Heart right ventricle (tissue), 16 donors: ENCODE measurements around the gene TRIM14. TPM values are rescaled to one million over a fixed set of nuclear protein-coding genes. Genes with fewer than 3 reads are reported as not detected.

Experiments
- ATAC-seq, 8 donors: fragments of 200-7000 bp; cut with Tn5 transposase; one replicate each; pipeline ENCODE4 v1.9.1; 2020; ENCODE audit warnings: mild to moderate bottlenecking in 8 of 8, moderate library complexity in 8 of 8, moderate number of reproducible peaks in 1 of 8
- DNase-seq, 2 donors: peaks; one replicate each; pipeline ENCODE4 v3.0.0-alpha.2; 2020
- H3K27ac ChIP-seq, 10 donors: fragments of 200-600 bp; sonication (generic) in 2 of 10; one replicate each; pipeline versions ENCODE4 v1.5.0 to v1.8.0; 2020 to 2022; ENCODE audit warnings: mild to moderate bottlenecking in 3 of 10
- H3K27me3 ChIP-seq, 7 donors: fragments of 200-600 bp; one replicate each; pipeline ENCODE4 v1.8.0; 2021 to 2022; ENCODE audit warnings: mild to moderate bottlenecking in 2 of 7
- H3K36me3 ChIP-seq, 9 donors: fragments of 200-600 bp; sonication (generic) in 1 of 9; one replicate each; pipeline versions ENCODE4 v1.5.0 to v1.8.0; 2020 to 2022; ENCODE audit warnings: mild to moderate bottlenecking in 2 of 9
- H3K4me1 ChIP-seq, 9 donors: fragments of 200-600 bp; sonication (generic) in 1 of 9; one replicate each; pipeline versions ENCODE4 v1.5.0 to v1.8.0; 2020 to 2022; ENCODE audit warnings: mild to moderate bottlenecking in 4 of 9
- H3K4me3 ChIP-seq, 10 donors: fragments of 200-600 bp; sonication (generic) in 2 of 10; one replicate each; pipeline versions ENCODE4 v1.5.0 to v1.8.0; 2020 to 2022; ENCODE audit warnings: mild to moderate bottlenecking in 7 of 10, moderate library complexity in 2 of 10
- H3K9me3 ChIP-seq, 11 donors: fragments of 200-600 bp in 10 of 11; sonication (generic) in 2 of 11; one replicate each; pipeline versions ENCODE4 v1.5.0 to v1.8.0; 2013 to 2022; ENCODE audit warnings: mild to moderate bottlenecking in 2 of 11, control low read depth in 1 of 11, moderate library complexity in 1 of 11
- CTCF ChIP-seq, 9 donors: fragments of 200-600 bp; sonication (generic) in 2 of 9; IDR thresholded peaks; one replicate each; pipeline versions ENCODE4 v1.5.0 to v1.8.0; 2021 to 2022; ENCODE audit warnings: antibody characterized with exemption in 9 of 9, mild to moderate bottlenecking in 5 of 9, moderate library complexity in 1 of 9
- WGBS, 2 donors: extraction: QIAGEN DNeasy Blood & Tissue Kit; methylation state at CpG; one replicate each; pipeline ENCODE4 v1.1.7; 2013; ENCODE audit warnings: inconsistent platforms in 1 of 2; 5-methylcytosine and 5-hydroxymethylcytosine counted together
- intact Hi-C, 10 donors: fragments of 100-400 bp; cut with DNase I; formaldehyde crosslinking; loops; one replicate each; pipeline versions ENCODE4 v1.11.1 to v1.14.2; 2022
- polyA plus RNA-seq, 2 donors: library from polyadenylated mRNA; stranded (reverse); fragments of 200-250 nt; gene quantifications; one replicate each; pipeline ENCODE4 v1.2.3, GENCODE V29; 2013
- total RNA-seq, 10 donors: library from RNA; stranded (reverse); fragmentation: NEBNext Ultra II Directional in 3 of 10; extraction: Animal tissue kit (Norgen Biotek cat#: 25700) in 3 of 10; gene quantifications; one replicate each; pipeline versions ENCODE4 v1.2.1 to v1.2.4, GENCODE V29; 2021 to 2023
- donor health status: Arrhythmogenic right ventricular cardiomyopathy.
- donor health status: ischemic (EF 13 %, LVEDD 7.1; RV severe dilation, severe dysfunction).
- donor health status: healthy with polysubstance abuse.
- donor health status: DM: no; HTN: yes; CAD: no.
- donor health status: DM: no; HTN: no; CAD: no.
- donor health status: ischemic (EF 25% LVEDD 6.9; RV normal size, moderate dysfunction).
- donor health status: ischemic (EF 25% LVEDD 5.7; RV mildly dilated, moderate dysfunction).
- donor health status: healthy.
- donor health status: DM: yes; HTN: yes; CAD: no.
- donor health status: Ischemic cardiomyopathy.
- donor health status: ischemic (EF 35%, LVEDD 5.7; RV mildly dilated, moderate dysfunction).
- donor health status: nonischemic (EF 11% LVEDD 7.7; RV severe dilation, severe dysfunction).
- donor health status: DM: yes; HTN: yes; CAD: no.
- donor health status: PGD.
- donor health status: ischemic (EF 29% LVEDD 5.4; RV normal size, mild dysfunction).
- donor health status: nonischemic (EF 23%, LVEDD 6.1; RV moderate dilation, normal function).

The TRIM14 gene
- total and polyA plus RNA-seq, 12 donors = 0.47 to 11.2 (median 1.6) TPM

- 68 to 73% methylated on average over 6 of the region's 6 CpGs for WGBS, 2 donors
- TF ChIP-seq CTCF (IDR thresholded peaks at IDR 0.05) = peak in 1 of 9 donors; percentile 13
- peaks cover 0 to 17% (median 0%) of the 10 kb centered on the region in 9 donors for H3K4me1 ChIP-seq
- H3K36me3 ChIP-seq = no peaks in the 10 kb centered on the region
- intact Hi-C loops = no loop called here
- no peaks in the 10 kb centered on the region for H3K9me3 ChIP-seq
- peak overlapping the region in 1 of 10 donors; percentile 72 for H3K27ac ChIP-seq
- ATAC-seq = no peak
- no peak for DNase-seq
- H3K4me3 ChIP-seq = peak overlapping the region in 1 of 10 donors; percentile 42
- H3K27me3 ChIP-seq = peaks cover 0 to 2% (median 0%) of the 10 kb centered on the region in 7 donors
Observed at GRCh38 chr9:98045234-98046179, 73.5 kb downstream of the TRIM14 start.

DNA sequence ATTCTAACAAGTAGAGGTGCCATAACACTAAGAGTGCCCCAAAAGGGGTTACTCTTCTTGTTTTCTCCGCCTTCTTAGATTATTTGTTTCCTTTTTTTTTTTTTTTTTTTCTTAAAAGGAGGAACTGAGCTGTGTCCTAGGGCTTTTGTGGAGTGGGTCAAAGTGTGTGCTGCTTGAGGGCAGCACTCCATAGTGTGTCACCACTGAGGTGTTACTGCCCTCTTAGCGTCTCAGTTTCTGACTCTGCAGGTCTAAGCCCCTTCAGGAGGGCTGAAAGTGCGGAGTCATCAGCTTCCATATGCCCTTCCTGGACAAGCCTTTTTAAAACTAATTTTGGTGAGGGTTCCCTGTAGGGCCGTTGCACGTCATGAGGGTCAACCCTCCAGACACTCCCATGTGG is 75.1 kb downstream of the TRIM14 start:
- 76 to 85% methylated on average over 5 of the region's 5 CpGs for WGBS, 2 donors
- DNase-seq = no peak
- intact Hi-C loops = no loop called here
- Histone ChIP-seq H3K36me3 (no peaks in the 10 kb centered on the region), H3K4me1 (peaks cover 0 to 17% (median 0%) of the 10 kb centered on the region in 9 donors), H3K27ac (no peak overlapping the region), H3K9me3 (no peaks in the 10 kb centered on the region), H3K27me3 (peaks cover 0 to 2% (median 0%) of the 10 kb centered on the region in 7 donors), H3K4me3 (no peak overlapping the region)
- no peak for ATAC-seq
- no peak for TF ChIP-seq CTCF (IDR thresholded peaks at IDR 0.05)

DNA sequence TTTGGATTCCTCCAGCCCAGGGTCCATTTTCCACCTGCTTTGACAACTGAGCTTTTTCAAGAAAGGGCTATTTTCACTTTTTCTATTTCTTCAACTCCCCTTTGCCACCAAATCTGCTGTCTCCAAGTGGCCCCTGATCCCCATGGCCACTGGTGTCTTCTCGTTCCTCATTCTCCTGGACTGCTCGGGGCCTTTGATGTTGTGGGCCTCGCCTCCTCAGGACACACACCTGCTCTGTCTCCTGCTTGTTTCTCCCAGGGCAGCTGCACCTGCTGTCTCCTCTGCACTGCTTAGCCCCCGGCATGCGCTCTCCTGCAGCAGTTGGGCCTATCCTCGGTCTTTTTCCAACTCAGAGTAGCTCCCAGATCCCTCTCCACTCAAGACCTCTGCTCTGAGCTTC is 78.8 kb downstream of the TRIM14 start:
- no peak for DNase-seq
- peaks cover 0 to 2% (median 0%) of the 10 kb centered on the region in 7 donors for H3K27me3 ChIP-seq
- peaks cover 0 to 23% (median 12%) of the 10 kb centered on the region in 9 donors for H3K4me1 ChIP-seq
- TF ChIP-seq CTCF (IDR thresholded peaks at IDR 0.05) = no peak
- H3K36me3 ChIP-seq = no peaks in the 10 kb centered on the region
- H3K27ac ChIP-seq = no peak overlapping the region
- ATAC-seq = no peak
- no peak overlapping the region for H3K4me3 ChIP-seq
- intact Hi-C loops = no loop called here
- 95 to 96% methylated on average over 6 of the region's 6 CpGs for WGBS, 2 donors
- no peaks in the 10 kb centered on the region for H3K9me3 ChIP-seq

GRCh38 chr9:98039607-98040017 is 79.4 kb downstream of the TRIM14 start:
- DNase-seq (no peak), ATAC-seq (no peak)
- H3K9me3 ChIP-seq = no peaks in the 10 kb centered on the region
- intact Hi-C loops = loop anchor here in 7 of 10 donors (5.0 to 10.0 kb wide), 6 partner anchors 55 to 325 kb away; partner anchors contain the start of genes ANP32B (in 4 of the 7), TRMO (in 2 of the 7) and TBC1D2 (in 1 of the 7)
- no peaks in the 10 kb centered on the region for H3K36me3 ChIP-seq
- no peak overlapping the region for H3K27ac ChIP-seq
- no peak for TF ChIP-seq CTCF (IDR thresholded peaks at IDR 0.05)
- peaks cover 0 to 2% (median 0%) of the 10 kb centered on the region in 7 donors for H3K27me3 ChIP-seq
- peaks cover 0 to 21% (median 14%) of the 10 kb centered on the region in 9 donors for H3K4me1 ChIP-seq
- no peak overlapping the region for H3K4me3 ChIP-seq
- 75 to 79% methylated on average over 10 of the region's 10 CpGs for WGBS, 2 donors
